ENCODE data around the gene FOLR2.
"Not testable (repeated sequence)": the region's sequence is repeated elsewhere in the genome, so short reads cannot be mapped to it uniquely, and the experiment has no call there.

DNA sequence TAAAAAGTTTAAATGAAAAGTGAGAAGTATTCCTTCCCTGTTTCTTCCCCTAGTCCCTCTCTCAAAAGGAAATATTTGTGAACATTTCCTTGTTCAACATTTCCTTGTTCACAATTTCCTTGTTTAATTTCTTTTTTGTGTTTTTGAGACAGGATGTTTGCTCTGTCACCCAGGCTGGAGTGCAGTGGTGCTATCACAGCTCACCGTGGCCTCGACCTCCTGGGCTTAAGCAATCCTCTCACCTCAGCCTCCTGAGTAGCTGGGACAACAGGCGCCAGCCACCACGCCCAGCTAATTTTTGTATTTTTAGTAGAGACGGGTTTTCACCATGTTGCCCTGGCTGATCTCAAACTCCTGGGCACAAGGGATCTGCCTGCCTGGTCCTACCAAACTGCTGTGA is 50.4 kb downstream of the FOLR2 start:
- TF ChIP-seq, protein P1, sequence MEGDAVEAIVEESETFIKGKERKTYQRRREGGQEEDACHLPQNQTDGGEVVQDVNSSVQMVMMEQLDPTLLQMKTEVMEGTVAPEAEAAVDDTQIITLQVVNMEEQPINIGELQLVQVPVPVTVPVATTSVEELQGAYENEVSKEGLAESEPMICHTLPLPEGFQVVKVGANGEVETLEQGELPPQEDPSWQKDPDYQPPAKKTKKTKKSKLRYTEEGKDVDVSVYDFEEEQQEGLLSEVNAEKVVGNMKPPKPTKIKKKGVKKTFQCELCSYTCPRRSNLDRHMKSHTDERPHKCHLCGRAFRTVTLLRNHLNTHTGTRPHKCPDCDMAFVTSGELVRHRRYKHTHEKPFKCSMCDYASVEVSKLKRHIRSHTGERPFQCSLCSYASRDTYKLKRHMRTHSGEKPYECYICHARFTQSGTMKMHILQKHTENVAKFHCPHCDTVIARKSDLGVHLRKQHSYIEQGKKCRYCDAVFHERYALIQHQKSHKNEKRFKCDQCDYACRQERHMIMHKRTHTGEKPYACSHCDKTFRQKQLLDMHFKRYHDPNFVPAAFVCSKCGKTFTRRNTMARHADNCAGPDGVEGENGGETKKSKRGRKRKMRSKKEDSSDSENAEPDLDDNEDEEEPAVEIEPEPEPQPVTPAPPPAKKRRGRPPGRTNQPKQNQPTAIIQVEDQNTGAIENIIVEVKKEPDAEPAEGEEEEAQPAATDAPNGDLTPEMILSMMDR (IDR thresholded peaks at IDR 0.05; ENCODE audit: low read depth, low read length): not testable (repeated sequence)
- TF ChIP-seq EZH2phosphoT487 (IDR thresholded peaks at IDR 0.05; ENCODE audit: low read depth): not testable (repeated sequence)
